Hepatocyte (in vitro differentiated cells): Measurements from ENCODE around the gene ARHGAP6.

Experiments used
- CTCF ChIP-seq: fragments of 200-600 bp; sonication (generic); IDR thresholded peaks from 2 replicates; pipeline ENCODE4 v1.5.1; 2016; ENCODE audit warnings: antibody characterized with exemption, mild to moderate bottlenecking; ENCODE audit not compliant: poor library complexity
- EZH2 ChIP-seq: fragments of 200-600 bp; sonication (generic); IDR thresholded peaks from 2 replicates; pipeline ENCODE4 v1.6.1; 2016; ENCODE audit warnings: antibody characterized with exemption, mild to moderate bottlenecking, borderline replicate concordance
- EZH2phosphoT487 ChIP-seq: fragments of 200-600 bp; sonication (generic); IDR thresholded peaks from one replicate; pipeline ENCODE4 v1.6.1; 2018; ENCODE audit warnings: antibody characterized with exemption, mild to moderate bottlenecking, low read depth, moderate library complexity; ENCODE audit not compliant: unreplicated experiment, severe bottlenecking

GRCh38 chrX:11566173-11566572 lies 99.5 kb downstream of the ARHGAP6 start:
- TF ChIP-seq CTCF (no peak), EZH2phosphoT487 (no peak), EZH2 (no peak)
